Nephron (organoid): ENCODE measurements around the gene PRELID2.
"Not testable (repeated sequence)": the region's sequence is repeated elsewhere in the genome, so short reads cannot be mapped to it uniquely, and the experiment has no call there.

Source experiments
- H3K27ac Mint-ChIP-seq, 3 experiments: 2 replicates each; pipeline ENCODE4 v1.8.0; 2020; ENCODE audit warnings: mixed read lengths in 3 of 3, mild to moderate bottlenecking in 2 of 3, moderate library complexity in 1 of 3
- H3K27me3 Mint-ChIP-seq: 2 replicates; pipeline ENCODE4 v1.8.0; 2021; ENCODE audit warnings: low read depth, mild to moderate bottlenecking, moderate library complexity, mixed read lengths
- H3K36me3 Mint-ChIP-seq: 2 replicates; pipeline ENCODE4 v1.8.0; 2020; ENCODE audit warnings: low read depth, mixed read lengths
- H3K4me1 Mint-ChIP-seq: 2 replicates; pipeline ENCODE4 v1.8.0; 2020; ENCODE audit warnings: mixed read lengths
- H3K4me3 Mint-ChIP-seq, 3 experiments: 2 replicates each; pipeline ENCODE4 v1.8.0; 2020; ENCODE audit warnings: mild to moderate bottlenecking in 3 of 3, mixed read lengths in 3 of 3, moderate library complexity in 2 of 3
- H3K9me3 Mint-ChIP-seq: 2 replicates; pipeline ENCODE4 v1.8.0; 2020; ENCODE audit warnings: mixed read lengths
- TF ChIP-seq, protein P1 (sequence below), 3 experiments: fragments of 200-600 bp; sonication (generic); IDR thresholded peaks; one replicate each; pipeline ENCODE4 v1.5.0; 2021; ENCODE audit warnings: antibody characterized with exemption in 3 of 3; ENCODE audit not compliant: unreplicated experiment in 3 of 3

The PRELID2 gene

GRCh38 chr5:145803112-145804004 lies 31.8 kb downstream of the PRELID2 start:
- H3K4me1 Mint-ChIP-seq: no peaks in the 10 kb centered on the region

DNA sequence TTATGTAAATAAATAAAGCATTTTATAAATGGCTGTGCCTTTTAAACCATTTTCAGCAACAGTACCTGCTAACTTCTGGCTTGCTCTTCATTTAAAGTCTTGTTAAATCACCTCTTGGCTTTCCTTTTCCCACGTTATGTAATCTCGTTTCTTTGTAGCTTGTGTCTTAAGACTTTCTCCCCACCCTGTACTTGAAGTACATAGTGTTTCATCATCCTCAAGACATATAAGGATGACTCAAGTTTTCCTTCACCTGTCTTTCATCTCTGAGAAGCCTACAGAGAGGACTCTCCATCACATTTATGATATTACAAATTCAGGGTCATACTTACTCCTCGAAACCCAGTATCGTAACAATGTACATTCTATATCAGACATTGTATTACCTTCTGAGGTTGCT lies 33.9 kb downstream of the PRELID2 start:
- Mint-ChIP-seq H3K4me3 (no peak overlapping the region), H3K36me3 (peaks cover 15% of the 10 kb centered on the region), H3K27me3 (no peaks in the 10 kb centered on the region)

More at GRCh38 chr5:145803112-145804004, 31.8 kb downstream of the PRELID2 start:
- Mint-ChIP-seq H3K27me3 (no peaks in the 10 kb centered on the region), H3K9me3 (no peaks in the 10 kb centered on the region), H3K4me3 (no peak overlapping the region), H3K27ac (peak overlapping the region; percentile 17 to 93 (median 43)), H3K36me3 (peaks cover 17% of the 10 kb centered on the region)
- TF ChIP-seq, protein P1, sequence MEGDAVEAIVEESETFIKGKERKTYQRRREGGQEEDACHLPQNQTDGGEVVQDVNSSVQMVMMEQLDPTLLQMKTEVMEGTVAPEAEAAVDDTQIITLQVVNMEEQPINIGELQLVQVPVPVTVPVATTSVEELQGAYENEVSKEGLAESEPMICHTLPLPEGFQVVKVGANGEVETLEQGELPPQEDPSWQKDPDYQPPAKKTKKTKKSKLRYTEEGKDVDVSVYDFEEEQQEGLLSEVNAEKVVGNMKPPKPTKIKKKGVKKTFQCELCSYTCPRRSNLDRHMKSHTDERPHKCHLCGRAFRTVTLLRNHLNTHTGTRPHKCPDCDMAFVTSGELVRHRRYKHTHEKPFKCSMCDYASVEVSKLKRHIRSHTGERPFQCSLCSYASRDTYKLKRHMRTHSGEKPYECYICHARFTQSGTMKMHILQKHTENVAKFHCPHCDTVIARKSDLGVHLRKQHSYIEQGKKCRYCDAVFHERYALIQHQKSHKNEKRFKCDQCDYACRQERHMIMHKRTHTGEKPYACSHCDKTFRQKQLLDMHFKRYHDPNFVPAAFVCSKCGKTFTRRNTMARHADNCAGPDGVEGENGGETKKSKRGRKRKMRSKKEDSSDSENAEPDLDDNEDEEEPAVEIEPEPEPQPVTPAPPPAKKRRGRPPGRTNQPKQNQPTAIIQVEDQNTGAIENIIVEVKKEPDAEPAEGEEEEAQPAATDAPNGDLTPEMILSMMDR (IDR thresholded peaks at IDR 0.05; ENCODE audit: unreplicated experiment in 3 of 3): no peak

GRCh38 chr5:145800181-145800580 lies 35.0 kb downstream of the PRELID2 start:
- Mint-ChIP-seq H3K4me1 (no peaks in the 10 kb centered on the region), H3K4me3 (no peak overlapping the region), H3K27me3 (no peaks in the 10 kb centered on the region), H3K36me3 (peaks cover 13% of the 10 kb centered on the region), H3K9me3 (peaks cover 7% of the 10 kb centered on the region), H3K27ac (peak overlapping the region in 1 of 3 experiments; percentile 2)
- TF ChIP-seq, protein P1 (IDR thresholded peaks at IDR 0.05; ENCODE audit: unreplicated experiment in 3 of 3): no peak

More for the DNA sequence above, 33.9 kb downstream of the PRELID2 start:
- TF ChIP-seq, protein P1 (IDR thresholded peaks at IDR 0.05; ENCODE audit: unreplicated experiment in 3 of 3): no peak
- no peak overlapping the region for H3K27ac Mint-ChIP-seq
- peaks cover 7% of the 10 kb centered on the region for H3K9me3 Mint-ChIP-seq
- H3K4me1 Mint-ChIP-seq: no peaks in the 10 kb centered on the region

GRCh38 chr5:145798503-145798902 lies 36.6 kb downstream of the PRELID2 start:
- H3K27me3 Mint-ChIP-seq, H3K4me1 Mint-ChIP-seq, H3K9me3 Mint-ChIP-seq, H3K27ac Mint-ChIP-seq, H3K4me3 Mint-ChIP-seq: not testable (repeated sequence)
- H3K36me3 Mint-ChIP-seq: peaks cover 11% of the 10 kb centered on the region

DNA sequence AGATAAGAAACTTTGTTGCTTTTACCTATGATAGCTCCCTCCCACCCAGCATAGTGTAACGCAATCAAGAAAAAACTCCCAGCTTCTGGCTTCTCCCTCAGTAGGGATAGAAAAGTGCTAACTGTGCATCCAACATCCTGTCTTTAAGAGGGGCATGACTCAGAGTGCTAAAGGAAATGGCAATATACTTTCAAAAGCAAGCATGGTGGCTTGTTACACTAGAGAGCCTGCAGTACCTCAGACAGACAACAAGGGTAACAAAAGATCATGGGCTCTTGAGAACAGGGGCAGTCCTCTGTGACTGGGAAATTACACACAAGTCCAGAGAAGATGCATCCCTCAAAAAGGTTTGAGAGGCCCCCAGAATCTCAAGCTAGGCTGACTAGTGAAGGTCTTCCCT lies 37.8 kb downstream of the PRELID2 start:
- Mint-ChIP-seq H3K4me3 (no peak overlapping the region), H3K36me3 (peaks cover 11% of the 10 kb centered on the region), H3K27ac (no peak overlapping the region), H3K9me3 (peaks cover 7% of the 10 kb centered on the region), H3K27me3 (no peaks in the 10 kb centered on the region), H3K4me1 (peaks cover 2% of the 10 kb centered on the region)
- TF ChIP-seq, protein P1 (IDR thresholded peaks at IDR 0.05; ENCODE audit: unreplicated experiment in 3 of 3): no peak

DNA sequence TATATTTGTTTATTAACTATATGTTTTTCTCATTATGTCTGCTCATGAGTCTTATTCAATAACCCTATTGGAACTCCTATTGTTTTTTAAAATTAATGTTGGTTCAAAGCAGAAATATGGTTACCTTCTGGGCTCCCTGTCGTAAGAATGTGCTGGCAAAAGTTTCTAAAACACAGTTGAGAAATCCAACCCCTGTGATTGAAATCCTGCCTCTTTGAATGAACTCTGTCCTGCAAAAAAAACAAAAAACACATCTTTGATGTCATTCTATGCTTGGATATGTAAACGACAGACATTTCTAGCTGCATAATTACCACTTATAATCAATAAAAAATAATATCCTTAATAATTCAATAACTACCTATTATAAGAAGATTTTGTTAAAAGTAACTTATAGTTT lies 38.8 kb downstream of the PRELID2 start:
- Mint-ChIP-seq H3K27ac (no peak overlapping the region), H3K9me3 (peaks cover 7% of the 10 kb centered on the region), H3K4me1 (peaks cover 4% of the 10 kb centered on the region), H3K4me3 (no peak overlapping the region), H3K27me3 (no peaks in the 10 kb centered on the region), H3K36me3 (peaks cover 11% of the 10 kb centered on the region)
- TF ChIP-seq, protein P1 (IDR thresholded peaks at IDR 0.05; ENCODE audit: unreplicated experiment in 3 of 3): no peak
